Gastrocnemius medialis (tissue), 4 donors: ENCODE data around the gene GRM1.

Source experiments
- CTCF ChIP-seq, 5 experiments: fragments of 450-650 bp in 3 of 5; fragments of 200-600 bp in 2 of 5; sonication (generic) in 2 of 5; IDR thresholded peaks in 4 of 5; conservative IDR thresholded peaks in 1 of 5; 1 replicate in 4 of 5; 2 replicates in 1 of 5; pipeline ENCODE4 v1.5.1; 2016 to 2019; ENCODE audit warnings: antibody characterized with exemption in 5 of 5, mild to moderate bottlenecking in 3 of 5, moderate library complexity in 3 of 5
- POLR2A ChIP-seq, 2 donors: fragments of 450-650 bp; IDR thresholded peaks; one replicate each; pipeline ENCODE4 v1.6.1; 2017; ENCODE audit warnings: antibody characterized with exemption in 2 of 2, mild to moderate bottlenecking in 2 of 2, moderate library complexity in 2 of 2

- TF ChIP-seq CTCF (IDR thresholded peaks at IDR 0.05 in 4 of 5, conservative IDR thresholded peaks at IDR 0.05 in 1 of 5) (no peak), POLR2A (IDR thresholded peaks at IDR 0.05) (no peak)
Observed at GRCh38 chr6:146269482-146269881, 240.6 kb downstream of the GRM1 start.
